Globus pallidus (tissue), 1 donor: ENCODE measurements around the gene PRKN.
A peak's percentile ranks its signal among the peaks of the same experiment; 100 is the strongest.

Experiments used
- DNase-seq: peaks from one replicate; pipeline ENCODE4 v3.0.0-alpha.2; 2015; ENCODE audit warnings: low spot score

PRKN gene

DNA sequence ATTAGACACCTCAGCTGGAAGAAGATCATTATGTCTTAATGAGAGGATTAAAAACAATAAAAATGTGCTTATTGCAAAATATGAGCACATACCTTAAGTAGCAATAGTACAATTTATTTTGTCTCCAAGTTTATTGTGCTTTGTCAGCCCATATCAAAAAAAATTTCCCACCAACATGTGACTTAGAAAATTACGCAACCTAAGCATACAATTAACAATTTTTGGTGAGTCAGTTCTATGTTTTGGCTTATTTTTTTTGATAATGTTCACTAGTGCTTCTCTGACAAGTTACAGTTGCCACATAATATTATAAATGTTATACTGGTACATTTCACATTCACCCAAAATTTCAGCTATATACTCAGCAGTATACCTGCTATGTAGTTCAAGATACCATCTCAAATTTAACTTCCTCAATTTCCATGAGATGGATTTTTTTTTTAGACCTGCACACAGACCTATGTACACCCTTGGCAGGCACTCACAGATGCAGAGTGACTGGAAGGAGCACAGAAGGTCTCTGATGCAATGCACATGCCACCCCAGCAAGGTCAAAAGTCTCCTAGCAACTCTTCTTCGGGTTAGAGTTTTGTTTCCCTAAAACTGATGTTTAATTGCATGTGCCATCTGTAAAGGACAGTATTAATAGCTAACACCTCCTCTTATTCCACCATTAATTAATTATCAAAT lies 112.4 kb downstream of the PRKN start:
- DNase-seq: no peak

DNA sequence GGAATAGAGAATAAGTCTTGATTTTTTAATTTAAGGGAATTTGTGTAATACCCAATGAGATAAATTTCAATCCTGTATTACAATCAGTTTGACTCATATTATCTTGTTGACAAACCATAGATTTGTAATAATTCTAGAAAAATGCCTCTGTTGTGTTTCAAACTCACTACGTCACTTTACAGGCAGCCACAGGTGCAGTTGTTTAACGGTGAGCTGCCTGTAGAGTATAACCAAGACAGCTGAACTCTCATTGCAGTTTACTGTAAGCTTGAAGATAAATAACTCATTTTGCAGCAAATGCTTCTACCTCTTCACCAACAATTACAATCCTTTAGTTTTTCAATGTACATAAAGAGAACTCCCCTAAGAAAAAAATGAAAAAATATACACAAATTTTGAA lies 114.3 kb downstream of the PRKN start:
- no peak for DNase-seq

- DNase-seq: no peak
These were observed 115.0 kb downstream of the PRKN start for GRCh38 chr6:162612613-162613012.

DNA sequence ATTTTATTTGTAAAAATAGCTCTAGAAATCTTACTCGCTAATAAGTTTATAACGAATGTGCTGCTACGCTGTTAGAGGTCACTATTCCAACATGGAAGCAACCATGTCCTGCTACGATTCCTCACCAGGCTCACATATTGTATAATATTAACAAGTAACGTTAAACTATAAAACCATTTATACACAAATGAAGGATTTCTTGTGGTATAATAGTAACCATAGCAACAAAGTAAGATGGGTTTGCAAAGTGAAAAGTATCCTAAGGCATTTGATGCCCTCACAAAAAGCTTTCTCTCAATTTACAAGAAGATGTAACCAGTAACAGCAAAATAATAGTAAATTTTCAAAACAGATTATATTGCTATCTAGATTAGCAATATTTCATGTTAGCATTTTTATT lies 117.2 kb downstream of the PRKN start:
- no peak for DNase-seq

DNA sequence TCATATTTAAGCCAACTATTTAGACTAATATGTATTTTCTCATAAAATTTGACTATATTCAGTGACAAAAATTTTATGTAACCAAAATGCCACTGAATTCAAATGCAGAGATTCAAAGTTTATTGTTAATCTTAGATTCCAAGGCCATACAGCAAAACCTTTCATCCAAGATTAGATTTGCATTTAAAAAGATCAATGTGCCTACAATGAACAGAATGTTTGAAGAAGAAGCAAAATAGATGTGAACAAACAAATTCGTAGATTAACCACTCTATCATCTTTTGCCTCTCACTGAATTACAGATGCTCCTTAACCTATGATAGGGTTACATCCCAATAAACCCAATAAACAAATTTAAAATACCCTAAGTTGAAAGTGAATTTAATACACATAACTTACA lies 121.7 kb downstream of the PRKN start:
- DNase-seq: no peak

GRCh38 chr6:162603231-162604015 lies 124.1 kb downstream of the PRKN start:
- DNase-seq: no peak

GRCh38 chr6:162602759-162603158 lies 124.8 kb downstream of the PRKN start:
- DNase-seq: peak; percentile 17

GRCh38 chr6:162596676-162597075 lies 130.9 kb downstream of the PRKN start:
- no peak for DNase-seq

DNA sequence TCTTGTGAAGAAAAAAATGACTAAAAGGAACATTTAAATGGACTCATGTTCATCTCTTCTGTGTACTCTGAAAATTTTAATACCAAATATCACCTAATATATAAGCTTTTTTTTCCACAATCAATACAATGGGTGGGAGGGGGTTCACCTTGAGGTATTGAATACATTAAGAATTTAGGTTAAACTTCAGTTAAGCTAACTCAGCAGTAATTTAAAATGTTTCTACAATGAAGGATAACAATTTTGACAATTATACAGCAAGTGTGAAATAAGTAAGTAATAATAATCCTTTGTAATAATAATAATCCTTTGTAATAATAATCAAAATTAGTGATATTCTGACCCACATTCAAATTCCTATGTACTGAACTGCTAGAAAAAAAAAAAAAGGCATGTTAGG lies 136.0 kb downstream of the PRKN start:
- no peak for DNase-seq

DNA sequence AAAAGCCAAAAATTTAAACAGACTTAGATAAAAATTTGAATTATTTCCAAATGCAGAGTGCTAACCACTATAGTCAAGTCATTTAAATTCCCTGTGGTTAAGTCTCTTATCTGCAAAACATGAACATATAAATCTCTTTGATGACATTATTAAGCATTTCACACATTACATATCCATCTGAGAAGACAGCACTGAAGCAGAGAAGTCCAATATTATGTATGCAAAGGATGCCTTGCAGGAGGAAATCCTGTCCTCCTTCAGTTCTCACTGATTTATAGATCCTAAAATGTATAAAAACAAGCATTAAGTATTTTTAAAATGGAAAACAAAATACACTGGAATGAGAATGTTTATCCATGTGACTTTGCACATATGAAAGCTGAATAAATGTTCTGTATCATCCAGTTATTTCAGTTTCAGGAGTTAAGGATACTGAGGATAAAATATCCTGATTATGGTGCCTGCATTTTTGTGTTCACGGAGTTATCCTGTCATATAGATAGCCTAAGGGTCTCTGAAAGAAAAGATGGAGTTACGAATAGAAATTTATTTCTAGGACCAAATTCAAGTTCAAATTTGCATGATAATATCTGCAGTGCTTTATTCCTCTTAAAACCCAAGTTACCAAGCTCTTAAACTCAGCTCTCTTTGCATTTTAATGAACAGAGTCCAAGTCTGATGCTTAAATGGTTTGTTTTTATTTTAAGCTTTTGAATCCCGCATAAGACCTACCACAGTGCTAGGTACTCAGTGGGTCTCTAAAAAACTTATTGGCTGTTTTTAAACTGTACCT lies 145.4 kb downstream of the PRKN start:
- no peak for DNase-seq

GRCh38 chr6:162580619-162581018 lies 146.9 kb downstream of the PRKN start:
- no peak for DNase-seq

GRCh38 chr6:162576016-162576415 lies 151.6 kb downstream of the PRKN start:
- no peak for DNase-seq

DNA sequence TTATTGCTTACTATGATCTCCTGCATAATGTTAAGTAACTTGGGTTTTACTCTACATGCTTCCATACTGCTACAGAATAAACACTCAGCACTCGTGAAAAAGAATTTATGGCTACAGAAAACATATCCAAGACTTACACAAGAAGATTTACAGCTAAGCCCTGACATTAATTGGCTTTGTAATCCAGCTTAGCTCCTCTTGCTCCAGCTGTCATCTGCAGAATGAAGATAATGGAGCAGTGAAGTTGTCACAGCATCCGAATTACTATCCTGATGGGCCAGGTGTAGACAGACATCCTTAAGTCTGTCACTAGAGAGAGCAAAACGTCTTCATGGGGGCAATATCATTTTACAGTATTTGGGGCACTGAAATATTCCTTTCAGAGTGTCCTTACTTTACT lies 155.3 kb downstream of the PRKN start:
- DNase-seq: no peak

- DNase-seq: no peak
These were observed 159.3 kb downstream of the PRKN start for GRCh38 chr6:162568266-162568665.

DNA sequence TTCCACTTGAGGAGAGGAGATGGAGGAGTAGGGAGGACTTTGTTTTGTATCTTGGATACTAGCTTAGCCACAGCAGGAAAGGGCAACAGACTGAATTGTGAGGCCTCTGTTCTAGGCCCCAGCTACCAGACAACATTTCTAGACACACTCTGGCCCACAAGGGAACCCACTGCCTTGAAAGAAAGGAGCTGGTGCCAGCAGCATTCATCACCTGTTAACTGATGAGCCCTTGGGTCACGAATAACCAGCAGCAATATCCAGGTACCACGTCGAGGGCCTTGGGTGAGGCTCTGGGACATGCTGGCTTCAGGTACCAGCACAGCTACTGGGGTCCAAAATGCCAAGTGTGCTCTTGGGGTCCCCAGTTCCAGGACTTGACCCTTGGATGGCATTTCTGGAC lies 165.5 kb downstream of the PRKN start:
- DNase-seq: no peak

GRCh38 chr6:162560891-162561290 lies 166.7 kb downstream of the PRKN start:
- no peak for DNase-seq

DNA sequence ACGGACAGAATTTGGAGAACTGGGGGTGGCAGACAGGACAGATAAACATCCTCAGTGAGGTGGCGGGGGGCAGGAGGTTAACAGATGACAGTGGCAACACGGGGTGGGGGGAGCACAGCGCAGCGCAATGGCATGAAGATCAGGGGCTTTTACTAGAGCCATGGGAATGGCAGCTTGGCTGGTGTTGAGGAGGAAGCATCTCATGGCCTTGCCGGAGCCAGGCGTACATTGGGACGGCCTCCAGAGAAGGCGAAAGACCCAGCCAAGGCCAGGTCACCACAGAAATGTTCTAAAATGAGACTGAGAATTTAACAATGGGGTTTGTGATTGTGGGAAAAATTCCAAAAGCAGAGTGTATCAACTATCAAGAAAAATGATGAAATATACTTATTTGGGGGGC lies 173.0 kb downstream of the PRKN start:
- DNase-seq: no peak

GRCh38 chr6:162546905-162547304 lies 180.7 kb downstream of the PRKN start:
- no peak for DNase-seq

DNA sequence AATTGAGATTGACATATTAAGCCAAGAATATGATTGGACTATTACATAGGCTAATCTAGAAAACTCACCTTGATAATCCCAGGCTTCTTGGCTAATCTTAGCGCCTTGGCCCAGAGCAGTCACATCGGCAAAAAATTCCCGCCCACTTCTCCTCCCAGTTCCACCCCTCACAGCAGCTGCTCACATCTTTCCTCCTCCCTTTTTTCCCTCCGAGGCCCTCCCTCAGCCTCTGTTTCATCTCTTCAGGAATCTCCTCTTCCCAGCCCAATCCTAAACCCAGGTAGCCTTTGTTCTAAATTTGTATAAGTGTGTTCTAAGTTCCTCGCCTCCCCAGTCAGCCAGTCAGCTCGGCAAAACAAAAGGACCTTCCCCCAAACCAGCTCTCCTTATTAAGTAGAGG lies 184.3 kb downstream of the PRKN start:
- no peak for DNase-seq

DNA sequence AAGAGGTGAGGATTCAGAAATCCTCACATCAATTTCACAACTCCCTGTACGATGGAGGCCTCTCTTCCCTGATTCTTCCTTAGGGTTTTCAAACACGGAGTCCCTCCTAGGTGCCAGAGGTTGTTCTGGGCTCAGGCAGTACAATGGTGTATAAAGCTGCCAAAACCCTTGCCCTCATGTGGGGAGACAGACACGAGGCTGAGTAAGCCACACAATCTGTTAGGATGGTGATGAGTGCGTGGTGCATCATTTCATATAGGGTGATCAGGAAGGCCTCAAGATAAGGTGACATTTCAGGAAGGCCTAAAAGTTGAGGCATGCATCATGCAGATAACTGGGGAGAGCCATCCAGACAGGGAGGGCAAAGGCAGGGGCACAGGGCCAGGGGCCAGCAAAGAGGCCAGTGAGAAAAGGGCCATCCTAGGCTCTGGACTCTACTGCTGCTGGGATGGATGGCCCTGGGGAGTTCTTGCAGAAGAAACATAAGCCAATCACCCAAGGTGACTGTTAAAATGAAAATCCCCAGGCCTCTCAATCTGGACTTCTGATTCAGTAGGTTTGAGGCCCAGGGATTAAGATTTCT lies 186.5 kb downstream of the PRKN start:
- no peak for DNase-seq

DNA sequence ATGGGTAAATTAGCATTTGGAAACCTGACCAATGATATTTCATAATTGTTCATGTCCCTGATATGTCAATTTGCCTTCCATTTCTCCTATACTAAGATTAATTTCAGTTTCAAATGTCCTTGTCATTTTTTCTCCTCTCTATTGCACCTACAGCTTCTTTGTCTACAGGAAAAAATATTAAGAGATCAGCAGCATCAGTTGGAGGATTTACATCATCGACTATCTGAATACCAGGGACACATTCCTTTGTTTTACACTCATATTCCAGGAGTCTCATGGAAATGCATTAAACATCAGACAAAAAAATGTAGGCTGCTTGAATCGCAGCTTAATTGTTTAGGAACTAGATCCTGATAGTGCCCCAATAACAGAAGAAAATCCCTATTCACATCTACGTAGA lies 188.2 kb downstream of the PRKN start:
- no peak for DNase-seq

GRCh38 chr6:162538643-162539064 lies 188.9 kb downstream of the PRKN start:
- no peak for DNase-seq

- no peak for DNase-seq
These were observed 194.6 kb downstream of the PRKN start for GRCh38 chr6:162533009-162533400.
